PFSK-1 (cell line): ENCODE data around the gene PEX26.

Experiments
- POLR2AphosphoS5 ChIP-seq: IDR thresholded peaks from 2 replicates; pipeline ENCODE4 v1.6.1; 2012; ENCODE audit warnings: low read depth, mild to moderate bottlenecking, control low read depth, low read length, moderate library complexity
- SIN3A ChIP-seq: IDR thresholded peaks from 2 replicates; pipeline ENCODE4 v1.6.1; 2012; ENCODE audit warnings: mild to moderate bottlenecking, low read length, moderate library complexity, borderline replicate concordance; ENCODE audit not compliant: insufficient read depth
- TF ChIP-seq, protein P1 (sequence below), 2 experiments: IDR thresholded peaks; 2 replicates each; pipeline versions ENCODE4 v1.6.1 to v1.8.0; 2011 to 2012; ENCODE audit warnings: low read depth in 2 of 2, low read length in 2 of 2, control low read depth in 1 of 2, inconsistent platforms in 1 of 2, mild to moderate bottlenecking in 1 of 2, moderate library complexity in 1 of 2; ENCODE audit not compliant: insufficient read depth in 1 of 2

DNA sequence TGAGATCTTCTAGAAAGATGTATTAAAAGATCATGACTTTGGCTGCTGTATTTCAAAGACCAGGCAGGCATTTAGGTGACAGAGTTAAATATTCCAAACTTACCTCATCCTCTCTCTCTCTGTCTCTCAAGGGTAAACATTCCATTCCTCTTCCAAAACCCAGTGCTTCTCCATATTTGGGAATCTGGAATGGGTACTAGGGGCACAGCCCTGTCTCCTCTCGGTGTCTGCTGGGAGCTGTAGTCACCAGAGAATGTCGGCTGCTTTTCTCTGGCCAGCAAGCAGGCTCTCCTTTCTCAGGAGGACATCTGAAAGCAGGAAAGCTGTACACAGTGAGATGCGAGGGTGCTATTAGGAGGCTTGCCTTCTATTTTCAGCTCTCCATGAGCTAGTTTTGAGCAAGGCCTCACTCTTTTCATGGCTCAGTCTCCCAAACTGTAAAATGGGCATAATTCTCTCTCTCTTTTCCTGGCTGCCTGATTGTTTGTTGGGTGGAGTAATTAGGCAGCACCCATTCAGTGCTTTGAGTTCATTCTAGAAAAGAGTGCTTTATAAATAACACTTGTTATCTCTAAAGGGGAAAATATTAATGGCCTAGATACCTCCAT lies 9.3 kb upstream of the PEX26 start:
- TF ChIP-seq, protein P1, sequence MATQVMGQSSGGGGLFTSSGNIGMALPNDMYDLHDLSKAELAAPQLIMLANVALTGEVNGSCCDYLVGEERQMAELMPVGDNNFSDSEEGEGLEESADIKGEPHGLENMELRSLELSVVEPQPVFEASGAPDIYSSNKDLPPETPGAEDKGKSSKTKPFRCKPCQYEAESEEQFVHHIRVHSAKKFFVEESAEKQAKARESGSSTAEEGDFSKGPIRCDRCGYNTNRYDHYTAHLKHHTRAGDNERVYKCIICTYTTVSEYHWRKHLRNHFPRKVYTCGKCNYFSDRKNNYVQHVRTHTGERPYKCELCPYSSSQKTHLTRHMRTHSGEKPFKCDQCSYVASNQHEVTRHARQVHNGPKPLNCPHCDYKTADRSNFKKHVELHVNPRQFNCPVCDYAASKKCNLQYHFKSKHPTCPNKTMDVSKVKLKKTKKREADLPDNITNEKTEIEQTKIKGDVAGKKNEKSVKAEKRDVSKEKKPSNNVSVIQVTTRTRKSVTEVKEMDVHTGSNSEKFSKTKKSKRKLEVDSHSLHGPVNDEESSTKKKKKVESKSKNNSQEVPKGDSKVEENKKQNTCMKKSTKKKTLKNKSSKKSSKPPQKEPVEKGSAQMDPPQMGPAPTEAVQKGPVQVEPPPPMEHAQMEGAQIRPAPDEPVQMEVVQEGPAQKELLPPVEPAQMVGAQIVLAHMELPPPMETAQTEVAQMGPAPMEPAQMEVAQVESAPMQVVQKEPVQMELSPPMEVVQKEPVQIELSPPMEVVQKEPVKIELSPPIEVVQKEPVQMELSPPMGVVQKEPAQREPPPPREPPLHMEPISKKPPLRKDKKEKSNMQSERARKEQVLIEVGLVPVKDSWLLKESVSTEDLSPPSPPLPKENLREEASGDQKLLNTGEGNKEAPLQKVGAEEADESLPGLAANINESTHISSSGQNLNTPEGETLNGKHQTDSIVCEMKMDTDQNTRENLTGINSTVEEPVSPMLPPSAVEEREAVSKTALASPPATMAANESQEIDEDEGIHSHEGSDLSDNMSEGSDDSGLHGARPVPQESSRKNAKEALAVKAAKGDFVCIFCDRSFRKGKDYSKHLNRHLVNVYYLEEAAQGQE (IDR thresholded peaks at IDR 0.05; ENCODE audit: insufficient read depth in 1 of 2, low read depth in 2 of 2, low read length in 2 of 2): no peak
- no peak for TF ChIP-seq POLR2AphosphoS5
- TF ChIP-seq SIN3A: no peak
